ENCODE results near the gene SNRPA1. TPM values are rescaled to one million over a fixed set of nuclear protein-coding genes. Genes with fewer than 3 reads are reported as not detected.
A peak's percentile ranks its signal among the peaks of the same experiment; 100 is the strongest.

SNRPA1 gene
- total RNA-seq, 4 donors from 2014 or later, result 28.4 to 50.6 (median 40.0) TPM

DNA sequence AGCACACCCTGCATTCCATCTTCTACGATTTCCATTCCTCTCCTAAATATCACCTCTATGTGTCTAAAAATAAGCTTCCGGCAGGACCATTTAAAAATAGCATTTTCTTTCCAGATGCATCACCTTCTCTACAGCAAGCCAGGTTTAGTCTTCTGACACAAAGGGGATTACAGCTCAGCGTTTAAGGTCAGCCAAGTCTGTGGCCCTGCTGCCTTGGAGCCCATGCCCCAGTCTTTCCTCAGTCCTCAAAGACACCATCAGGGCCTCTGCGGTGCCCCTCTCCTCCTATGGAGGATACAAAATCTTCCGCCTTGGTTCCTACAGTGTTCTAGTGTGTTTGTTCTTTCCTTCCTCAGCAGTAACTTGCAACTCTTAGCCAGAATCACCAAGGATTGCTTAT lies 21.5 kb downstream of the SNRPA1 start:
- no peaks in the 10 kb centered on the region for H3K27me3 ChIP-seq
- H3K27ac ChIP-seq, result no peak overlapping the region
- H3K36me3 ChIP-seq, result peaks cover 6 to 65% (median 28%) of the 10 kb centered on the region in 3 donors
- H3K4me1 ChIP-seq, result peaks cover 0 to 22% (median 15%) of the 10 kb centered on the region in 4 donors
- WGBS, 2 donors, result 76 to 80% methylated on average over 5 of the region's 5 CpGs
- DNase-seq (ENCODE audit: low spot score in 2 of 2), result no peak
- TF ChIP-seq EP300 (IDR thresholded peaks at IDR 0.05), result no peak
- no peak for TF ChIP-seq POLR2A (IDR thresholded peaks at IDR 0.05)
- TF ChIP-seq, protein P1, sequence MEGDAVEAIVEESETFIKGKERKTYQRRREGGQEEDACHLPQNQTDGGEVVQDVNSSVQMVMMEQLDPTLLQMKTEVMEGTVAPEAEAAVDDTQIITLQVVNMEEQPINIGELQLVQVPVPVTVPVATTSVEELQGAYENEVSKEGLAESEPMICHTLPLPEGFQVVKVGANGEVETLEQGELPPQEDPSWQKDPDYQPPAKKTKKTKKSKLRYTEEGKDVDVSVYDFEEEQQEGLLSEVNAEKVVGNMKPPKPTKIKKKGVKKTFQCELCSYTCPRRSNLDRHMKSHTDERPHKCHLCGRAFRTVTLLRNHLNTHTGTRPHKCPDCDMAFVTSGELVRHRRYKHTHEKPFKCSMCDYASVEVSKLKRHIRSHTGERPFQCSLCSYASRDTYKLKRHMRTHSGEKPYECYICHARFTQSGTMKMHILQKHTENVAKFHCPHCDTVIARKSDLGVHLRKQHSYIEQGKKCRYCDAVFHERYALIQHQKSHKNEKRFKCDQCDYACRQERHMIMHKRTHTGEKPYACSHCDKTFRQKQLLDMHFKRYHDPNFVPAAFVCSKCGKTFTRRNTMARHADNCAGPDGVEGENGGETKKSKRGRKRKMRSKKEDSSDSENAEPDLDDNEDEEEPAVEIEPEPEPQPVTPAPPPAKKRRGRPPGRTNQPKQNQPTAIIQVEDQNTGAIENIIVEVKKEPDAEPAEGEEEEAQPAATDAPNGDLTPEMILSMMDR (IDR thresholded peaks at IDR 0.05), result no peak
- H3K9me3 ChIP-seq, result no peaks in the 10 kb centered on the region
- H3K4me3 ChIP-seq, result no peak overlapping the region

DNA sequence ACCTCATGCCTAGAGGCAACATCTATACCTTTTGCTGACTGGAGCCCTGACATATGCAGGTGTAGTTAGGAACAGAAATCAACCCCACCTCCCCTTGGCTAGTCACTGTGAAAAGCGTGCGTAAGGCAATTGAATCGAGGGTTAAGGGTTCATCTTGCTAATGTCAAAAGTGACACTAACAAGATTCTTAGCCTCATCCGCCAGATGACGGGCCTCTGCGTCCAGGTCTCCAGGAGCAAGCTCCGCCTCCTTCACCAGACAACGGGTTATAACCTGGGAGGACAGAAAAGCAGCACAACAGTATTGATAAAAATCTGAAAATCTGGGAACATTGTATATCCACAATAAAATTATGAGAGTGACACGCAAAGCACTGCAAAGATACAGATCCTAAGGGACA lies 22.5 kb downstream of the SNRPA1 start:
- Histone ChIP-seq H3K36me3 (peaks cover 6 to 65% (median 28%) of the 10 kb centered on the region in 3 donors), H3K27me3 (no peaks in the 10 kb centered on the region), H3K4me3 (no peak overlapping the region), H3K9me3 (no peaks in the 10 kb centered on the region), H3K4me1 (peaks cover 0 to 21% (median 12%) of the 10 kb centered on the region in 4 donors), H3K27ac (no peak overlapping the region)
- WGBS, 2 donors, result 86 to 87% methylated on average over 9 of the region's 9 CpGs
- TF ChIP-seq POLR2A (IDR thresholded peaks at IDR 0.05) (no peak), EP300 (IDR thresholded peaks at IDR 0.05) (no peak)
- TF ChIP-seq, protein P1 (IDR thresholded peaks at IDR 0.05), result no peak
- DNase-seq (ENCODE audit: low spot score in 2 of 2), result no peak

DNA sequence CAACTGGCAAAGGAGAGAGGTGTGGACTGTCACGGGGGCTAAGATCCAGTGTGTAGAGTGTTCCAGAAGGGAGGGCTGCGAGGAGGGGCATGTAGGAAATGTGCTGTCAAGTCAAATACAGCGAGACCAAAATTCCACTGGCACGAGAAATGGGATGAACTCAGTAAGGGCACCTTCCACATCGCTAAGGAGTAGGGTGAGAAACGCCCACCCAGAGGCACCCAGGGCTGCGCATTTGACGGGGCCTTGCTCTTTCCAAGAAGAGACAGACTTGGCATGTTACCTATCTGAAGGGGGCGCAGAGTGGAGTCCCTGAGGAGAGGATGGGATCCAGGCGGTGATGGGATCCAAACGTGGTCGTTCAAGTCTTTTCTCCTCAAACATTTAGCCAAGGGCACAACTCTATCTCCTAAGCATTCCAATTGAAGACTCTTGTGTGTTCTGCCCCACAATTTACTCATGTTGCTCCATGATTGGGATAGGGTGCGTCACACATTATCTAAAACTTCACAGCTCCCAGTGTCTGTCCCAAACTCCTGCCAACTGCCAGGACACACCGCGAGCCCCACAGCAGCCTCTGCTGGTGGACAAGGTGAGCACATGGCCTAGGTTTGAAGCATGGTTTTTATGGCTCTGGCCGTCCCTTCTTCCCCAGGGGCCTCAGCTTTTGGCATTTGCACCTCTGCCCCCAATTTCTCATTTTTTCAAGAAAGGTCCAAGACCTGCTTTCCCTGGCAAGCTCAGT lies 25.4 kb downstream of the SNRPA1 start:
- TF ChIP-seq EP300 (IDR thresholded peaks at IDR 0.05), result no peak
- TF ChIP-seq, protein P1 (IDR thresholded peaks at IDR 0.05), result no peak
- TF ChIP-seq POLR2A (IDR thresholded peaks at IDR 0.05), result no peak
- 78 to 81% methylated on average over 16 of the region's 16 CpGs for WGBS, 2 donors
- H3K4me3 ChIP-seq, result no peak overlapping the region
- peaks cover 0 to 28% (median 6%) of the 10 kb centered on the region in 4 donors for H3K4me1 ChIP-seq
- DNase-seq (ENCODE audit: low spot score in 2 of 2), result no peak
- no peak overlapping the region for H3K27ac ChIP-seq
- H3K27me3 ChIP-seq, result no peaks in the 10 kb centered on the region
- peaks cover 6 to 59% (median 28%) of the 10 kb centered on the region in 3 donors for H3K36me3 ChIP-seq
- no peaks in the 10 kb centered on the region for H3K9me3 ChIP-seq

DNA sequence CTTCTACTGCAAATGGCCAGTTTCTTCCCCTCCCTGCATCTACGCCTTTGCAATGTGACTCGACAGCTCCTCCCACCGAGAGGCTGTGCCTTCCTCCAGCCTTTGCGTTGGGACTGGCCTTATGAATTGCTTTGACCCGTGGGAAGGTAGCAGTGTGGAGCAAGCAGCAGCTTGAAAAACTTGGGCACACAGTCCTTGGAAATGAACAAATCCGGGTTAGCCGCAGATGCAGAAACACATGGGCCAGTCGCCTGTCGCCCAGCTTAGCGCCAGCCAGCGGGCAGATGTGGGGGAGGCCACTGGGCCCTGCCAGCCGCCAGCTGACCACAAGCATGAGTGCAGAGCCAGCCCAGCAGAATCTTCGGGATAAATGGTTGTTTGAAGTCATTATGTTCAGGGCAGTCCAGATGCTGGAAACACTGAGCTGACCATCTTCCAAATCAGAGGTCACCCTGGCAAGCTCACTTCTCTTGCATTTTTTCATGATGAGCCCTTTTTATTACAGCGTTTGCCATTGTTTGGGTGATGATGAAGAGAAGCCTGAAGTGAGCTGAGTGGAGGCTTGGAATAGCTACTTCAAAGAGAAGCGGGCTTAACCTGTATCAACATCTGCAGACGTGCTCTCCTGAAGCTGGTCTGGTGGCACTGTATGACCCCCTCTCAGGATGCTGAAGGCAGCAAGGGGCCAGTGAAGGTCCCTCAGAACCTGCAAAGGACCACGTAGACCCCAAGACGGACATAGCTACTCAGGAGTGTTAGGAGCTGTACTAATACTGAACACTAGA lies 27.5 kb downstream of the SNRPA1 start:
- no peaks in the 10 kb centered on the region for H3K9me3 ChIP-seq
- H3K27ac ChIP-seq, result peak overlapping the region; percentile 37 to 86 (median 67)
- peak overlapping the region in 1 of 4 donors; percentile 0 for H3K4me3 ChIP-seq
- peaks cover 0 to 28% (median 6%) of the 10 kb centered on the region in 4 donors for H3K4me1 ChIP-seq
- WGBS, 2 donors, result 47 to 59% methylated on average over 18 of the region's 18 CpGs
- peaks cover 0 to 38% (median 12%) of the 10 kb centered on the region in 3 donors for H3K36me3 ChIP-seq
- no peaks in the 10 kb centered on the region for H3K27me3 ChIP-seq
- DNase-seq (ENCODE audit: low spot score in 2 of 2), result peak in 1 of 2 donors; percentile 65
- TF ChIP-seq POLR2A (IDR thresholded peaks at IDR 0.05) (peak in 1 of 2 donors; percentile 43), EP300 (IDR thresholded peaks at IDR 0.05) (peak in 1 of 2 donors; percentile 56)
- TF ChIP-seq, protein P1 (IDR thresholded peaks at IDR 0.05), result no peak
